RWPE1 (cell line): ENCODE results near the gene PSMC5.
"Not testable (repeated sequence)": the region's sequence is repeated elsewhere in the genome, so short reads cannot be mapped to it uniquely, and the experiment has no call there.

Experiments
- CTCF ChIA-PET: fragments of 350-600 bp; sonication (Branson Sonifier 250); formaldehyde crosslinking; extraction: SDS; loops from one replicate; lab custom pipeline; 2021; lab: Yijun Ruan, JAX
- POLR2A ChIA-PET: fragments of 400-600 bp; formaldehyde crosslinking; extraction: SDS; loops from one replicate; lab custom pipeline; 2020; ENCODE audit warnings: antibody characterized with exemption; ENCODE audit not compliant: low non-redundant PET; lab: Yijun Ruan, JAX
- DNase-seq: peaks from one replicate; pipeline ENCODE4 v3.0.0; 2012; ENCODE audit warnings: low spot score
- H3K27ac ChIP-seq: fragments of 450-650 bp; 2 replicates; pipeline ENCODE4 v1.5.1; 2017
- CTCF ChIP-seq: fragments of 450-650 bp; conservative IDR thresholded peaks from 2 replicates; pipeline ENCODE4 v1.5.1; 2017; ENCODE audit warnings: low read depth, mild to moderate bottlenecking

The PSMC5 gene

GRCh38 chr17:63880706-63881105 lies 53.5 kb downstream of the PSMC5 start:
- ChIA-PET CTCF (interaction anchor here (1.1 kb wide), 1 partner anchor 113 kb away, joined by 4 read pairs; no protein-coding TSS in a partner anchor), POLR2A (no interaction called here)
- DNase-seq, result no peak
- TF ChIP-seq CTCF, result no peak
- H3K27ac ChIP-seq, result no peak overlapping the region

- CTCF ChIA-PET, result interaction anchor here (0.7 to 1.1 kb wide), 4 partner anchors 33 to 295 kb away, joined by 3 to 5 read pairs (median 4); no protein-coding TSS in a partner anchor
- POLR2A ChIA-PET, DNase-seq, H3K27ac ChIP-seq: not testable (repeated sequence)
Observed at GRCh38 chr17:63881337-63881736, 54.1 kb downstream of the PSMC5 start.
